ENCODE measurements around the gene TEP1. TPM values are rescaled to one million over a fixed set of nuclear protein-coding genes. Genes with fewer than 3 reads are reported as not detected.
"Not testable (repeated sequence)": the region's sequence is repeated elsewhere in the genome, so short reads cannot be mapped to it uniquely, and the experiment has no call there.

TEP1 gene
- total RNA-seq, 2 donors from 2014 or later = 40.2 to 41.4 TPM

DNA sequence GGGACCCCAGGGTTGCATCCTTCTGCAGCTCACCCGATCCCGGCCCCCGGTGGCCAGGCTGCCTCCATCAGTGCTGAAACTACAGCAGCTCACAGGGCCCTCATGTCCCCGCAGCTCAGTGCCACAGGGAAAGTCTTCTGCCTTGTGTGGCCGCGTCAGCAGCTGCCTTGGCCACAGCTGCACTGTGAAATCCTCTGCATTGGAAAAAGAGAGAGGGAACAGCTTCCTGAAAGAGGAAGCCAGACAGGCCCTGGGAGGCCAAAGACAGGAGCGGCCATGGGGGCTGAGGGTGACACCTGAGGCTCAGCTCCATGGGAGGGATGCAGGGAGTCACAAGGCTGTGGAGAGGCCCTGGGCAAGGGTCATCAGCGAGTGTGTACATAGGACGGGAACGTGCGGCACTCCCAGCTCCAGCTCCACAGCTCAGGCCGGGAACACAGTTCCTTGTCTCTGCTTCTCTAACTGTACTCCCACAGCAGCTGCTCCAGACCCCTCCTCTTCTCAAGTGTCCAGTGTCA is 37.2 kb downstream of the TEP1 start:
- ATAC-seq (replicated peaks in 1 of 2) (no peak), DNase-seq (no peak)
- no peaks in the 10 kb centered on the region for H3K9me3 Mint-ChIP-seq
- peaks cover 12 to 26% of the 10 kb centered on the region in 2 donors for H3K36me3 Mint-ChIP-seq (ENCODE audit: insufficient read depth in 2 of 2)
- peaks cover 5% of the 10 kb centered on the region for H3K4me1 Mint-ChIP-seq (ENCODE audit: low read depth)
- no peak overlapping the region for H3K27ac Mint-ChIP-seq
- H3K4me3 Mint-ChIP-seq = no peak overlapping the region
- no peaks in the 10 kb centered on the region for H3K27me3 Mint-ChIP-seq (ENCODE audit: low read depth)

- Mint-ChIP-seq H3K27me3 (ENCODE audit: low read depth) (no peaks in the 10 kb centered on the region), H3K9me3 (no peaks in the 10 kb centered on the region), H3K36me3 (ENCODE audit: insufficient read depth in 2 of 2) (peaks cover 10 to 23% of the 10 kb centered on the region in 2 donors), H3K4me1 (ENCODE audit: low read depth) (no peaks in the 10 kb centered on the region), H3K4me3 (no peak overlapping the region), H3K27ac (no peak overlapping the region)
- DNase-seq = no peak
- ATAC-seq (replicated peaks in 1 of 2) = no peak
These were observed 37.8 kb downstream of the TEP1 start for GRCh38 chr14:20375471-20375870.

DNA sequence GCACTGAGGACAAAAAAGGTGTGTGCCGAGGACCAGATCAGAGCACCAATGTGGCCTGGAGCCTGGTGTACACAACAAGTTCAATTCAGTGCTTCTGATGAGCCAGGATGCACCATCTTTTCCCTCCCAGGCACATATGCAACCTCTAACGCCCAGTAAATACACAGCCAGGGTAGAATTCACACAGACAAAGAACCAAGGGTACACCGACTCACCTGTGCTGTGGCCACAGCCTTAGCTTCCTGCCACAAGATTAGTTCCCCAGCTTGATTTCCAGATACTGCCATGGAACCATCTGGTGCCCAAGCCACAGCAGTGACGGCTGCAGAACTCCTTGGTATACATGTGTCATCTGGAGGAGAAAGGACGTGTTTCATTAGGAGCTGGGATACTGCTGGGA is 40.5 kb downstream of the TEP1 start:
- H3K27me3 Mint-ChIP-seq (ENCODE audit: low read depth) = no peaks in the 10 kb centered on the region
- ATAC-seq (replicated peaks in 1 of 2) (peak in 1 of 2 donors; percentile 78), DNase-seq (no peak)
- H3K4me3 Mint-ChIP-seq = no peak overlapping the region
- peaks cover 4% of the 10 kb centered on the region for H3K4me1 Mint-ChIP-seq (ENCODE audit: low read depth)
- H3K36me3 Mint-ChIP-seq (ENCODE audit: insufficient read depth in 2 of 2) = peaks cover 12 to 32% of the 10 kb centered on the region in 2 donors
- H3K9me3 Mint-ChIP-seq = peaks cover 2% of the 10 kb centered on the region in 2 donors
- H3K27ac Mint-ChIP-seq = no peak overlapping the region

DNA sequence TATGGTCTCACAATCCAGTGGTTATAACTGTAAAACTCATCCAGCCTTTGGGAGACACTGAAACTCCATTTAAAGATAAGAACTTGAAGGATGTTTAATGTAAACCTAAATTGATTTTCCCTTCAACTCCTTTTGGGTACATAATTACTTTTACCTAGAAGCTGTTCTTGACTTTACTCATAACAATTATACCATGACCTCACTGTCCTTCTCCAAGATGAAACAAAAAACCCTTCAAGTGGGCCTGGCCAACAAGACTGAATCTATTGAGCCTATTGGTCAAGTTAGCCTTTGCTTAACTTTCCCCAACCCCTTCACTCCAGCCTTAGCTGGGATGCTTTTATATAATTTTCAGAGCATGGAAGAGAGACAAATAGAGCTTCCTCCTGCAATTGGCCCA is 47.4 kb downstream of the TEP1 start:
- Mint-ChIP-seq H3K27ac (peak overlapping the region; percentile 76), H3K36me3 (ENCODE audit: insufficient read depth in 2 of 2) (peaks cover 10 to 27% of the 10 kb centered on the region in 2 donors), H3K27me3 (ENCODE audit: low read depth) (no peaks in the 10 kb centered on the region), H3K4me1 (ENCODE audit: low read depth) (peaks cover 22% of the 10 kb centered on the region), H3K9me3 (peaks cover 2% of the 10 kb centered on the region in 2 donors), H3K4me3 (peak overlapping the region in 1 of 2 donors; percentile 59)
- DNase-seq = no peak
- ATAC-seq (replicated peaks in 1 of 2) = peak in 1 of 2 donors; percentile 32

DNA sequence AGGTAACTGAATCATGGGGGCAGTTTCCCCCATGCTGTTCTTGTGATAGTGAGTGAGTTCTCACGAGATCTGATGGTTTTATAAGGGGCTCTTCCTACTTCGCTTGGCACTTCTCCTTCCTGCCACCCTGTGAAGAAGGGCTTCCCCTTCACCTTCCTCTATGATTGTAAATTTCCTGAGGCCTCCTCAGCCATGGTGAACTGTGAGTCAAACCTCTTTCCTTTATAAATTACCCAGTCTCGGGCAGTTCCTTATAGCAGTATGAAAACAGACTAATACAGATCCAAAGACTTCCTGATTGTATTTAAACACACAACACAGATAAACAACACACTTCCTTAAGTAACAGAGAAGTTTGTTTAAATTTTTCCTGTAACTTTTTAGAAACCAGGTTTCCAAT is 54.8 kb downstream of the TEP1 start:
- not testable (repeated sequence) for ATAC-seq (replicated peaks in 1 of 2)
- peaks cover 12% of the 10 kb centered on the region for H3K4me1 Mint-ChIP-seq (ENCODE audit: low read depth)

GRCh38 chr14:20356422-20356821 is 56.9 kb downstream of the TEP1 start:
- no peaks in the 10 kb centered on the region for H3K9me3 Mint-ChIP-seq
- H3K27ac Mint-ChIP-seq = no peak overlapping the region
- H3K36me3 Mint-ChIP-seq (ENCODE audit: insufficient read depth in 2 of 2) = peaks cover 7 to 33% of the 10 kb centered on the region in 2 donors
- H3K4me1 Mint-ChIP-seq (ENCODE audit: low read depth) = peaks cover 12% of the 10 kb centered on the region
- no peak overlapping the region for H3K4me3 Mint-ChIP-seq
- H3K27me3 Mint-ChIP-seq (ENCODE audit: low read depth) = no peaks in the 10 kb centered on the region
- ATAC-seq (replicated peaks in 1 of 2) (no peak), DNase-seq (no peak)

More for the DNA sequence above, 54.8 kb downstream of the TEP1 start:
- H3K36me3 Mint-ChIP-seq (ENCODE audit: insufficient read depth in 2 of 2) = peaks cover 7 to 31% of the 10 kb centered on the region in 2 donors
- H3K27ac Mint-ChIP-seq = peak overlapping the region; percentile 89
- not testable (repeated sequence) for H3K4me3 Mint-ChIP-seq; H3K27me3 Mint-ChIP-seq (ENCODE audit: low read depth); DNase-seq; H3K9me3 Mint-ChIP-seq

GRCh38 chr14:20350860-20351259 is 62.4 kb downstream of the TEP1 start:
- H3K4me1 Mint-ChIP-seq (ENCODE audit: low read depth) = peaks cover 10% of the 10 kb centered on the region
- no peaks in the 10 kb centered on the region for H3K27me3 Mint-ChIP-seq (ENCODE audit: low read depth)
- no peak overlapping the region for H3K4me3 Mint-ChIP-seq
- DNase-seq (no peak), ATAC-seq (replicated peaks in 1 of 2) (no peak)
- H3K9me3 Mint-ChIP-seq = no peaks in the 10 kb centered on the region
- no peak overlapping the region for H3K27ac Mint-ChIP-seq
- H3K36me3 Mint-ChIP-seq (ENCODE audit: insufficient read depth in 2 of 2) = peaks cover 9 to 43% of the 10 kb centered on the region in 2 donors

DNA sequence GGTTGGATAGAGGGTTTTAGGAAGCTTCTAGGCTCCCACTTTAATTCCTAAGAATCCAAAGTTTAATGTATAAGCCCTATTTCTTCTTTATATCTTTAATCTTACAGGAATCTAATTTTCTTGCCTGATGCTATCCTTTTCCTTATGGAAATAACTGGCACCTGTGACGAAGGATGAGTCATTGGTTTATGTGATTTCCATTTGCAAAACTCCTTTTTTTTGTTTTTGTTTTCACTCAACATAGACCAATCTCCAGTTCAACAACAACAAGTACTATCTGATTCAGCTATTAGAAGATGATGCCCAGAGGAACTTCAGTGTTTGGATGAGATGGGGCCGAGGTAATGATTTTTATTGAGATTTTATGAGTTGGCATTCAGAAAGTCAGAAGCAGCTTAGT is 63.0 kb downstream of the TEP1 start:
- H3K36me3 Mint-ChIP-seq (ENCODE audit: insufficient read depth in 2 of 2) = peaks cover 11 to 44% of the 10 kb centered on the region in 2 donors
- H3K27ac Mint-ChIP-seq = no peak overlapping the region
- no peak for DNase-seq
- no peak for ATAC-seq (replicated peaks in 1 of 2)
- H3K4me3 Mint-ChIP-seq = no peak overlapping the region
- H3K27me3 Mint-ChIP-seq (ENCODE audit: low read depth) = no peaks in the 10 kb centered on the region
- H3K9me3 Mint-ChIP-seq = no peaks in the 10 kb centered on the region
- peaks cover 15% of the 10 kb centered on the region for H3K4me1 Mint-ChIP-seq (ENCODE audit: low read depth)

GRCh38 chr14:20347747-20348146 is 65.6 kb downstream of the TEP1 start:
- Mint-ChIP-seq H3K27me3 (ENCODE audit: low read depth) (no peaks in the 10 kb centered on the region), H3K36me3 (ENCODE audit: insufficient read depth in 2 of 2) (peaks cover 8 to 34% of the 10 kb centered on the region in 2 donors), H3K4me1 (ENCODE audit: low read depth) (peaks cover 31% of the 10 kb centered on the region), H3K4me3 (no peak overlapping the region), H3K9me3 (no peaks in the 10 kb centered on the region), H3K27ac (no peak overlapping the region)
- DNase-seq = no peak
- no peak for ATAC-seq (replicated peaks in 1 of 2)

DNA sequence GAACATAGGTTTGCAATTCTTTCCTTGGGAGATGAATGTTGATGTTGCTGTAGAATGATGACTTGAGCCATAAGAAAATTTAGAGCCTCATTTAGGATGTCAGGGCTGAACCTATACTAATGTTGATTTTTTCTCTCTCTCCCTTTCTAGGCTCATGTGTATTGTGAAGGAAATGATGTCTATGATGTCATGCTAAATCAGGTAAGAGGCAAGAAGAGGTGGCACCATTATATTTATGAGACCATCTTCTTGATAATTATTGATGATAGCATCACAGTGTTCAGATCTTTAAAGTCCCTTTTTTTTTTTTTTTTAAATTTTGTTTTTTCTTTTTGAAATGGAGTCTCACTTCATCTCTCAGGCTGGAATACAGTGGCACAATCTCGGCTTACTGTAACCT is 66.6 kb downstream of the TEP1 start:
- Mint-ChIP-seq H3K27ac (no peak overlapping the region), H3K27me3 (ENCODE audit: low read depth) (no peaks in the 10 kb centered on the region), H3K4me1 (ENCODE audit: low read depth) (peaks cover 31% of the 10 kb centered on the region), H3K9me3 (no peaks in the 10 kb centered on the region), H3K36me3 (ENCODE audit: insufficient read depth in 2 of 2) (peaks cover 8 to 29% of the 10 kb centered on the region in 2 donors), H3K4me3 (no peak overlapping the region)
- no peak for DNase-seq
- no peak for ATAC-seq (replicated peaks in 1 of 2)

- Mint-ChIP-seq H3K27me3 (ENCODE audit: low read depth) (no peaks in the 10 kb centered on the region), H3K36me3 (ENCODE audit: insufficient read depth in 2 of 2) (peaks cover 4 to 22% of the 10 kb centered on the region in 2 donors), H3K9me3 (no peaks in the 10 kb centered on the region), H3K4me1 (ENCODE audit: low read depth) (peaks cover 28% of the 10 kb centered on the region), H3K4me3 (peak overlapping the region in 1 of 2 donors; percentile 21), H3K27ac (peak overlapping the region; percentile 13)
- ATAC-seq (replicated peaks in 1 of 2) (no peak), DNase-seq (no peak)
These were observed 67.9 kb downstream of the TEP1 start for GRCh38 chr14:20345366-20345765.

GRCh38 chr14:20343862-20344220 is 69.5 kb downstream of the TEP1 start:
- Mint-ChIP-seq H3K27me3 (ENCODE audit: low read depth) (no peaks in the 10 kb centered on the region), H3K27ac (peak overlapping the region; percentile 88), H3K4me3 (peak overlapping the region; percentile 84 to 87), H3K4me1 (ENCODE audit: low read depth) (peaks cover 21% of the 10 kb centered on the region), H3K36me3 (ENCODE audit: insufficient read depth in 2 of 2) (peaks cover 4 to 18% of the 10 kb centered on the region in 2 donors), H3K9me3 (no peaks in the 10 kb centered on the region)
- ATAC-seq (replicated peaks in 1 of 2) = no peak
- no peak for DNase-seq

GRCh38 chr14:20343092-20343861 is 70.0 kb downstream of the TEP1 start, which contains the start of gene PARP2:
Gene PARP2 (plus strand): TSS chr14:20343635. CDS start chr14:20343642, 7 bp downstream.
- Mint-ChIP-seq H3K4me1 (ENCODE audit: low read depth) (peaks cover 21% of the 10 kb centered on the region), H3K9me3 (no peaks in the 10 kb centered on the region), H3K36me3 (ENCODE audit: insufficient read depth in 2 of 2) (peaks cover 4 to 18% of the 10 kb centered on the region in 2 donors), H3K27ac (peak within 1 kb of the TSS; percentile 88), H3K4me3 (peak within 1 kb of the TSS; percentile 84 to 87), H3K27me3 (ENCODE audit: low read depth) (no peaks in the 10 kb centered on the region)
- ATAC-seq (replicated peaks in 1 of 2) (peak; percentile 92 to 95), DNase-seq (peak; percentile 94 to 96)
